Activated T-cell treated with anti-CD3 and anti-CD28 coated beads for 48 hours (primary cell): Measurements from ENCODE around the gene NFATC1.

Source experiments
- DNase-seq: peaks from one replicate; pipeline ENCODE4 v3.0.0-alpha.2; 2020; ENCODE audit warnings: low read depth

NFATC1 gene

DNA sequence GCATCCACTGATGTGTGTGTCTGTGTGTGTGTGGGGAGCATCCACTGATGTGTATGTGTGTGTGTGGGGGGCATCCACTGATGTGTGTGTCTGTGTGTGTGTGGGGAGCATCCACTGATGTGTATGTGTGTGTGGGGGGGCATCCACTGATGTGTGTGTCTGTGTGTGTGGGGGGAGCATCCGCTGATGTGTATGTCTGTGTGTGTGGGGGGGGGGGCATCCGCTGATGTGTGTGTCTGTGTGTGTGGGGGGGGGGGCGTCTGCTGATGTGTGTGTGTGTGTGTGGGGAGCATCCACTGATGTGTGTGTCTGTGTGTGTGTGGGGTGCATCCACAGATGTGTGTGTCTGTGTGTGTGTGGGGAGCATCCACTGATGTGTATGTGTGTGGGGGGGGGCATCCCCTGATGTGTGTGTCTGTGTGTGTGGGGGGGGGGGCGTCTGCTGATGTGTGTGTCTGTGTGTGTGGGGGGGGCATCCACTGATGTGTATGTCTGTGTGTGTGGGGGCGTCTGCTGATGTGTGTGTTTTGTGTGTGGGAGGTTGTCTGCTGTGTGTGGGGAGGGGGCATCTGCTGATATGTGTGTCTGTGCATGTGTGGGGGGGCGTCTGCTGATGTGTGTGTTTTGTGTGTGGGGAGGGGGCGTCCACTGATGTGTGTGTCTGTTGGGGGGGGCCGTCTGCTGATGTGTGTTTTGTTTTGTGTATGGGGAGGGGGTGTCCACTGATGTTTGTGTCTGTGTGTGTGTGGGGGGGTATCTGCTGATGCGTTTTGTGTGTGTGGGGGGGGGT lies 125.9 kb downstream of the NFATC1 start:
- DNase-seq: no peak

DNA sequence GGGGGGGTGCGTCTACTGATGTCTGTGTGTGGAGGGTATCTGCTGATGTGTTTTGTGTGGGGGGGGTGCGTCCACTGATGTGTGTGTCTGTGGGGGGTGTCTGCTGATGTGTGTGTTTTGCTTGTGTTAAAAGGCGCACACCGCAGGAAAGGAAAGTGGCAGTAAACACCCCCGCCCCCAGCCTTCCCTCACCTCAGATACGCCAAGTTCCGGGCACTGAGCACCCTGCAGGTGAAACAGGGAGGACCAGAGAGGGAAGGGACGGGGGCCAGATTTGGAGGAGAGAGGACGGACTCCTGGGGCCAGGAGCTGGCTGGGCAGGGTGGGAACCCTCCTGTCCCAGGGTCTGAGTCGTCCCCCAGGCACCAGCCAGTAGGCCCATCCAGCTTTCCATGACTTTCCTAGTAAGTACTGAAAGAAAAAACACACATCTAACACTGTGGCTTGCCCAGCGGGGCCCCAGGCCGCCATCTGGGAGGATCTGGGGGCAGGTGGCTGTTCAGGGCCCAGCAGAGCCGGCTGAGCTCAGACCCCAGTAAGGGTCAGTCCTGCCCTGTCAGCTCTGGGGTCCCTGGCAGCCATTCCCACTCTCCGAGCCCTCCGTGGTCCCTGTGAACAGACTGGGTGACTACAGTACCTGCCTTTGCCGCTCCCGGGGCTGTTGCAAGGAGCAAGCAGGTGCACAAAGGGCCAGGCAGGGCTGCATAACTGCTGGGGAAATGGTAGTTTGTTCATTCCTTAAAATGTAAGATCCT lies 126.9 kb downstream of the NFATC1 start:
- DNase-seq: peak; percentile 70

DNA sequence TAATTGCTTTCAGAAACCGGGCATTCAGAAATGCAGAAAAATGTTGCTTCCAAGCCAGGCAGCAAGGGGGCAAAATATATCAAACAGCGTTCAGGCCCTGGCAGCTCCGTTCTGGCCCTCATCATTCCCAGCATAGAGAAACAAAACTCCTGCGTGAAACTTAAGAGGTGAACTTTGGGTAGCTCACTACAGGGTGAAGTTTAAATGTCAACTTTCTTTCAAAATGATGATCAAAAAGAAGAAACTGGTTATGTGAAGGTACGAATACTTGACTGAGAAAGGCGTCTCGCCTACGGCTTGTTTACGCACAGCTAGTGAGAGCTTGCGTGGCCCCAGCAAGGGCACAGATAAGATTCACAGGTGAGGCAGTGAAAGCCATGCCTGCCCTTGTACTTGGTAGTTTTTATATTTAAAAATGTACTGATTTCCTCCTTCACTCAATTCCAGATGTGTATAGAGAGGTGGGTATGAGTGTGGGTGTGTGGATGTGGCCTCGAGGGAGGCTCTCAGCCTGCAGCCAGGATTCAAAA lies 127.5 kb downstream of the NFATC1 start:
- DNase-seq: peak; percentile 60

DNA sequence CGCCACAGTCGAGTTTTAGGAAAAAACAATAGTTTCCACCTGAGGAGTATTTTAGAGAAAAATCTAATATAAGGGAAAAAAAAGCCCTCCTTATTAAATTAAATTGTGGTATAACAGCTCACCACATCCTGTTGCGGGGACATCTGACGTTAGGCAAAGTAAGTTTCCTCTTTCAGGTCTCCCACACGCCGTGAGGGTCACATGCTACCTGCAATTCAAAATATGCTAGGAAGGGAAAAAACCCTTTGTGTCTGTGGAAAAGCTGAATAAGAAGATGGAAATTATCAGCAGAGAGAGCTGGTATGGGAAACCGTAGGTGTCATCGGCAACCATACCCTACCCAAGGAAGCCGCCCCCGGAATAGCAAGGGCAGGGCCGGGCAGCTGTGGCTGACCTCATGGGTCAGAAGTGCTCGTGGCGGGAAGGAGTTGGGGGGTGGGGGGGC lies 128.0 kb downstream of the NFATC1 start:
- DNase-seq: peak; percentile 63

DNA sequence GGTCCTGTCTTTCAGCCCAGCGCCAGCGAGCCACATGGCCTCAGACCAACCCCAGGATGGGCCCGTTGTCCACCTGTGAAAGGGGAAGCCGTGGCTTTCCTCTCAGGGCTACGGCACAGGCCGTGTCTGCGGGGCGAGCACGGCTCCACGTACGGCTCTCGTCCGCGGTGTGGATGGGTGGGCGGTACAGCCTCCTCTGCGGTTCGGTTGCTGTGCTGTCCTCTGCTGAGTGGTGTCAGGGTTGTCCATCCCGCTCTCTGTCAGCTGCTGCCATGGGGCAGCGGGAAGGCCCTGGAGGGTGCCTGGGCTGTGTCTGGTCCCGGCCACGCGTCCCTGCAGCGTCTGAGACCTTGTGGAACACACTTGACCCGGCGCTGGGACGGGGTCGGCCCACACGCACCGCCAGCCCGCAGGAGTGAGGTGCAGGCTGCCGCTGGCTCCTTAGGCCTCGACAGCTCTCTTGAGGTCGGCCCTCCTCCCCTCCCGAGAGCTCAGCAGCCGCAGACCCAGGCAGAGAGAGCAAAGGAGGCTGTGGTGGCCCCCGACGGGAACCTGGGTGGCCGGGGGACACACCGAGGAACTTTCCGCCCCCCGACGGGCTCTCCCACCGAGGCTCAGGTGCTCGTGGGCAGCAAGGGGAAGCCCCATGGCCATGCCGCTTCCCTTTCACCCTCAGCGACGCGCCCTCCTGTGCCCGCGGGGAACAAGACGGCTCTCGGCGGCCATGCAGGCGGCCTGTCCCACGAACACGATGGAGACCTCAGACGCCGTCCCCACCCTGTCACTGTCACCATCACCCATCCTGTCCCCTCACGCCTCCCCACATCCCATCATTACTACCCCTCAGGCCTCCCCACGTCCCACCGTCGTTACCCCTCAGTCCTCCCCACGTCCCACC lies 128.7 kb downstream of the NFATC1 start:
- peak; percentile 65 for DNase-seq

DNA sequence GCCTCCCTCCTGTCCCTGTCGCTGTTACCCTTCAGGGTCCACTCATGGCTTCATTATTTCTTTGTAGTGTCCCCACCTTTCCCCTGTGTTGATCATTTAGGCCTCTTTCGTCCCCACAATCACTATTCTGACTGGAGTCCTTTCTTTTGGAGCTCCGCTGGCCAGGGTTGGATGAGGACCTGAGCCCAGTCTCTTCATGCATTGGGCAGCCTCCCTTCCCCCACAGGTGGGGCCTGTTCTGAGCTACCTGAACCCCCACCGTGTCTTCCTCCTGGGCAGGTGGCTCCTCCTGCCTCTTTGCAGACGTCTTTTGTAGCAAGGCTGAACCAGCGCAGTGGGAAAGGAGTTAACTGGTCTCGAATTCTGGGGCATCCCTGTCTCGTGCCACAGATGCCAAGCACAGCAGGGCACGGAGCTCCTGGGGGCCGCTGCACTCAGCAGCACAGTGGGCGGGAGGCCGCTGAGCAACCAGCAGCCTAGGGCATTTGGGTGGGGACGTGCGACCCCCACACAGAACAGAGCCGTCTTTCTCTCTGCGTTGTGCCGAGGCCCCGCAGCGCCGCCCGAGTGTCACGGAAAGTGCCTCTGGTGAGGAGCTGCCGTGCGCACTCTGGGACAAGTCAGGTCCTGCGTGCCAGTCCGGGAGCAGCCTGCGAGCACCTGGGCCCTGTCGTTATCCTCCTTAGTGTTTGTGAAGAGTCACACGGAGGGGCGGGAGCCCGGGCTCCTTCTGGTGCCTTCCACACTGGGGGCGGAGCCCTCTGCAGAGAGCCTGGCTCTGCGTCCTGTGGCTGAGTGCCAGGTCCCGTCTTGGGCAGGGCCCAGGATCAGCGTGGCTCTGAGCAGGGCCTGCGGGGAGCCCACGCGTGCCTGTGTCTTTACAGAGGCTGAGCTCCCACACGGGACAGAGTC lies 130.1 kb downstream of the NFATC1 start:
- no peak for DNase-seq

DNA sequence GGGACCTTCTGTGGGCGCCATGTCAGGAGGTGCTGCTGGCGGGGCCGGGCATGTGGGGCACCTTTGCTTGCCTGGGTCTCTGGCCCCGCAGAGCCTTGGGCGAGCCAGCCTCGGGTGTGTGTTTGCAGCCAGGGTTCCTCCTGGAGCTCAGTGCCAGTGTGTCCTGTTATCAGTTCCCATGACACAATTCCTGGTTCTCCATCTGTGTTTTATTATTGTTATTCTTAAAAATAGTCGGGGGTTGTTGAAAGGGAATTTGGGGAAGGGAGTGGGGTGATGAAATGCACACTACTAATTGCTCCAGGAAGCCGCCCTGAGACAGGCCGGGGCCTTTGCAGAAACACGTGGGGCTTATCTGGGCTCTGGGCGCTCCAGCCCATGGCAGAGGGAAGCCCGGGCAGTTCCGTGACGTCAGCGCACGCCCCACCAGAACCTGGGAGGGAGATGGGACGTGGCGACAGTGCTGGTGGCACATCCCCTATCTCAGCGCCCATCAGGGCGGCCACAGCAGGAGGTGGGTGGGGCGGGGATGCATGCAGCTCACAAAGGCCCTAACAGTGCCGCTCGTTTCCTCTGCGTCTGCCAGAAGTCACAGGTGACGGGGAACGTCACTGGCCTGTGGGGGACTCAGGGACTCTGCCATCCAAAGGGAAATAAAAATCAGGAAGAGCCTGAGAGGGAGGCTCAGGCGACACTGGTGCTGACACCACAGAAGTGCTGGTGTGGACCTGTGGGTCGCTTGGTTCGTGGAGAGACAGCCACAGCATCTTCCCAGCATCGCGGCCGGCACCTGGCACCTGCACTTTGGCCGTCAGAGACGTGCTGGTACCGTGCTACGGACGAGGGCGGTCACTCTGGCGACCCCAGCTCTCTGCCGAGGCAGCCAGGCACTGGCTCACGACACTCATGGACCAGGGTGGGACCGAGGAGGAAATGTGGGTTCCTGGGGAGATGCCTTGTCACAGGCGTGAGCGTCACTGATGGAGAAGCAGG lies 131.0 kb downstream of the NFATC1 start:
- no peak for DNase-seq

DNA sequence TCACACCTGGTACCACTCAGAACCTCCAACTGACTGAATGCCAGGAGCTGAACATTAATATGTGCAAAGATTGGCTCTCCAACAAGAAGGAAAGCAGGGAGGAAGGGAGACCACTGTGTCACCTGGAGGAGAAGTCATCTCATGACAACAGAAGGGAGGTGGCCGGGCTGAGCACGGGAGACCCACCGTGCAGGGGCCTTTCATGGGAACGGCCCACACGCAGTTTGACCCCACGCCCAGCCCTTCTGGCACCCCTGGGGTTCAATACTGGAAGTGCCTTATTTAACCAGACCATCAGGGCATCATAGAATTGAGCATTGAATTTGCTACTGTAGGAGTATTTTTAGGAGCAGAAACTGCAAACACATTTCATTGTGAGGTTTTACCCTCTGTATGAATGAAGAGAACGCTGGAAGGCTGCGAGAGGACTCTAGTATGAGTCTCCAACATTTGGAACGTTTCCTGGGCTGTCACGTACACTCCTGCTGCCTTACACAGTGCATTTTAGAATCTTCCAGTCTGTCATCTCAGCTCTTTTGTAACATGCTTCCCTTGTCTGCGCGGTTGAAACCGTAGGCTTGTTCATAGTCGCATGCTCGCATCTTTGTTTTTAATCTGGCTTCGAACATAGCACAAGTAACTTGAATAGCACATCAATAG lies 132.1 kb downstream of the NFATC1 start:
- DNase-seq: no peak

DNA sequence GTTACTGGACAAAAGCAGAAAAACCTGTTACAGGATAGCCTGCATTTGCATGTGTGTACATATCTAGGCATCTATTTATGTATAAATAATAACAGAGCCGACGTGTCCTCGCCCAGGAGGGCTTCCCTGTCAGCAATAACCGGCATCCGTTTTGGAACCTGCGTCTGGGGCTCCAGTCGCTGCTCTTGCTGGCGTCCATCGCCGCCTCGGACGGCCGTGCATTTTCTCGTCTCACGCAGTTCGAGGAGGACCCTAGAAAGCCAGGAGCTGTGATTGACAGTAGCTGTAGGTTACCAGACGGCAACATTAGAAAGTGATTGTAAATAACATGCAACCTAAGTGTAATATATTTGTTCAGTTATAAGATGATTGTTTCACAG lies 132.6 kb downstream of the NFATC1 start:
- DNase-seq: no peak

DNA sequence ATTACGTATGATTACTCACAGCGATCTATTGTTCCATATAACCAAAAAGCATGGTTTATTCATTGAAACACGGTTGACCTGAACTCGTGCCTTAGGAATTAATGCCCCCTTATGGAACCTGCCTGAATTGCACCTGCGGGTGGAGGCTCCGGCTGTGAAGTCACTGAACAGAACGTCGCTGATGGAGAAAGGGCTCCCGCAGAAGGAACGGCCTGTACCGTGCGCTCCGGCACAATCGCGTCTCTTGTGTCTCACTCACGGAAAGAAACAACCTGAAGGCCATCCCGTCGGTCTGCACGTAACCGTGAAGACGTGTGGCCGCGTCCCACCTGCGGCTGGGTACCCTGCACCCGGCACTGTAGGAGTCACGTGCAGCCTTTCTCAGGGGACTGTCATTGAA lies 133.1 kb downstream of the NFATC1 start:
- peak; percentile 63 for DNase-seq

DNA sequence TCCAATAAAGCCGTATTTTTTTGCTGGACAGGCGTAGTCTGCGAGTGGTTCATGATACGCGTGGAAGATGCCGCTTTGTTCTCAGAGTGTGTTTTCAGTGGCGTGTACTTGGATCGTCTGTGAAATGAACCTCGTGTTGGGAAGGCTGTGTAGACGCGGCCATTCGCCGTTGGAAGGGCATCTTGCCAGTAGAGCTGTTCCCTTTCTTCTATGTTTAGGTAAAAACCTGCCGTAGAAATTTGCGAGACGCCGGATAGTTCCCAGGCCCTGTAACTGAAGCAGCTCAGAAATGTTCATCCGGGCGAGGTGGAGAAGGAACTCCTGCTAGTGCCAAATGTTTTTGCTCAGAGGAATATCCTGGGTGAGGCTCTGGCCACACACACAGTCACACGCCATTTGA lies 133.6 kb downstream of the NFATC1 start:
- no peak for DNase-seq

DNA sequence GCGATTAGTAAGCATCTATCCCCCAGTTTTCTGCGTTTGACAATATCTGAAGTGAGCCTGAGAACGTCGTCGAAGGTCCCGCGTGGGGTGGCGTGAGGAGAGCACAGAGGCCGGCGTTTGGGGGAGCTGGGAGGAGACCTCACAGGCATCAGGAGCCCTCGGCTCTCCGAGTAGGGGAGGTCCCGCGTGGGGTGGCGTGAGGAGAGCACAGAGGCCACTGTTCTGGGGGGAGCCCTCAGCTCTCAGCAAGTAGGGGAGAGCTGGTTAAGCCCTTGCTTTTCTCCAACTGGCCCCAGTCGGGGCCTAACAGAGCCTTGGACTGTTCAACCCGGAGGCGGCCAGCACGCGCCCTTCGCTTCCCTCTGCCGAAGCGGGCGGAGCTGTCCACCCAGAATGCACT lies 134.3 kb downstream of the NFATC1 start:
- DNase-seq: no peak

DNA sequence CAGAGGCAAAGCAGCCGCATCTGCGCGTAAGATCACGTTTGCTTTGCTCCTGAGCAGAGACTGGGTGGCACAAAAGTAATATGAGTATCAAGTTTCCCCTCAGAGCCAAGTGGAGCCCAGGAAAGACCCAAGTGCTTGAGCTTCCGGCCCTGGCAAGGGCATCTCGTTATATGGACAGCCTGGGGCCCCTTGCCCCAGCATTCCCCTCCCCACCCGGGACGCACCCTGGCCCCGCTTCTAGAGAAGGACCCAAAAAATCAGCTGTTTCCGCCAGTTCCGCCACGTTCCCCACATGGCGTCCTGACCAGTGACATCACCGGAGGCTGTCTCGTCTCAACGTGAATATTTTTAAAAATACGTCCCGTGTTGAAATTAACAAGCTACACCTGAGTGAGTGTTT lies 135.1 kb downstream of the NFATC1 start:
- DNase-seq: no peak

DNA sequence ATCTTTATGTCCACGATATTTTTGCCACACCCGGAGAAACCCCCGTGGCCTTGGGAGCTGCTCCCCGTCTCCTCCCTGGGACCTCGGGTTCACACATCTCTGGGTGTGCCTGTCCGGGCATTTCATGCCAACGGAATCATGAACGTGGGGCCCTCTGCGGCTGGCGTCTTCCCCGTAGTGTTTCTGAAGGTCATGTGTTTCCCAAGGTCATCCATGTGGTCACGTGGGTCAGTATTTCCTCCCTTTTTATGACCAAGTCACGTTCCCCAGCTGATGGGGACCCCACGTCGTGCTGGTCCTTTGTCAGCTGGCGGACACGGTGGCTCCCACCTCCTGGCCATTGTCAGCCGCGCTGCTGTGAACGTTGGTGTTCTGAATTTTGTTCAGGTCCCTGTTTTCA lies 135.7 kb downstream of the NFATC1 start:
- no peak for DNase-seq

DNA sequence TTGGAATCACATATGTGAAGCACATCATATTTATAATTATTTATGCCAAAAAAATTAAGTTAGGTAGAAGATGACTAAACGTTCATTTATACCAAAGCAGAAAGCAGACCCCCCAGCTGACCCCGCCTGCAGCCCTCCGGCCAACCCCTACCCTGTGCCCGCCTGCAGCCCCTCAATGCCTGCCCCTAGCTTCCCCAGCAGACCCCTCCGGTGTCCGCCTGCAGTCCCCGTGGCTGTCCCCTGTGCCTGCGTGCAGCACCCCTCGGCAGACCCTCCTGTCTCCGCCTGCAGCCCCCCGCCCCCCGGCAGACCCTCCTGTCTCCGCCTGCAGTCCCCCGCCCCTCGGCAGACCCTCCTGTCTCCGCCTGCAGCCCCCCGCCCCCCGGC lies 136.2 kb downstream of the NFATC1 start:
- no peak for DNase-seq

DNA sequence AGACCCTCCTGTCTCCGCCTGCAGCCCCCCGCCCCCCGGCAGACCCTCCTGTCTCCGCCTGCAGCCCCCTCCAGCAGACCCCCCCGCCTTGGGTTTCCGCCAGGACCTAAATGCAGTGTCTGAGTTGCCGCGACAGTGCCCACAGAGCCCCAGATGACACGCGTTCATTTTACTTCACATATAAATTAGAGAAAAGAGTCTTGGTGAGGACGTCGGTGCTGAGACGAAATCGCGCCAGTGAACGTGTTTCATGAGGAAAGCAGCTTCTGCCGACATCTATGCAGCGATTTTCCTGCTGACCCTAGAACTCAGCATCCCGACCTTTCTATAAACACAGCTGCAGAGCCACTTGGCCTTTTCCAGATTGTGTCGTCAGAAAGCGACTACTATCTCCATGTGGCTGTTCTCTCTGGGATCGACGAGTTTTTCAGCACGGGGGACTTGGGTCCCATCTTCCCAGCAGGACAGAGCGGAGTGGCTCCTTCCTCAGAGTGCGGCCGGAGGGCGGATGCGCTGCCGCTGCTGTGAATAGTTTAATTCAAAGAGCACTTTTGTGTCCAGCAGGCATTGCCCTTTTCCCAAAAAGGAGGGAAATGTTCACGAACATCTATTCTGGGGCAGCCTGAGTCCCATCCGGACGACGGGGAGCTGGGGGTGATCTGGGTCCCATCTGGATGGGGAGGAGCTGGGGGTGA lies 136.7 kb downstream of the NFATC1 start:
- DNase-seq: no peak

DNA sequence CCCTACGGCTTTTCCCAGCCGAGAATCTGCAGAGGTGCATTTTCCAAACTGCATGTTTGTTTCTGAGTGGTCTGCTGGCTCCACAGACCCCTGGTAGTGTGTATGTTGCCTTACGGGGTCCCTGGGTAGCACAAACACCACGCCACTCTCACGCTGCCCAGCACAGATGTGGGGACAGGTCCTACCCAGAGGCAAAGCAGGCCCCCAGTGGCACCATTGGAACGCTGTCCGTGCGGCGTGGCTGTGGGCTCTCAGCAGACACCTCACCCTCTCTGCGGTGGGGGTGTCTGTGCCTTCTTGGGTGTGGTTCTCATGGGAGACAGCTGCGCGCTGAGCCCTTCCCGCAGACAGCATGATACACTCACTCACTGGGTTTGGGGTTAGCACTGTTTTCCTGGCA lies 137.4 kb downstream of the NFATC1 start:
- no peak for DNase-seq

DNA sequence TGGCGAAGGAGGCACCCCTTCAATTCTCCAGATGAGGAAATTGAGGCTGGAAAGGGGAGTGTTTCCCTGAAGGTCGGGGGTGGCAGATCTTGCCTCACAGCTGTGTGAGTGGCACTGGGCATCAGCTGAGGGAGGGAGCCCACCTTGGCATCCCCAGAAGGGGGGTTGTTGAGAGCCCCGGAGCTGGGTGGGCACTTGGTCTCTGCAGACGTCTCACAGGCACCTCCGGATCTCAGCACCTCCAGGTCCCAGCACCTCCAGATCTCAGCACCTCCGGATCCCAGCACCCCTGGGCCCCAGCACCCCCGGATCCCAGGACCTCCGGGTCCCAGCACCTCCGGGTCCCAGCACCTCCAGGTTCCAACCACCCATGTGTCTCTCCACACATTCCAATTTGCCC lies 137.9 kb downstream of the NFATC1 start:
- DNase-seq: no peak

DNA sequence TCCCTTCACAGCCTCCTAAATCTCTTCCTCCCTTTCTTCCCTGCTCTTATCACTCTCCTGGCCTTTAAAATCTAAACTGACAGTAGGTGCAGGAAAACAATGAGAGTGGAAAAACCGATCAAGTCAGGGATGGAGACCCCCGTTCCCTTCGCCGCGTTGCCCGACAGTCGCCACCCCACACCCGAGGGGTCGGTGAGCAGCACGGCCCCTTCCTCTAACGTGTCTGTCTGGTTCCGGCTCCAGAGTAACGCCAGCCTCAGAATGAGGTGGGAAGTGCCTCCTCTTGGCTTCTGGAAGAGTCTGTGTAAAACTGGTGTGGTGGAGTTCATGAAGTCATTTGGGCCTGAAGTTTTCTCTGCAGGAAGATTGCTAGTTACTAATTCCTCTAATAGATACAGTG lies 138.6 kb downstream of the NFATC1 start:
- DNase-seq: no peak
